Measurements from ENCODE around the gene CELA3A. TPM values are rescaled to one million over a fixed set of nuclear protein-coding genes. Genes with fewer than 3 reads are reported as not detected.
A peak's percentile ranks its signal among the peaks of the same experiment; 100 is the strongest.

CELA3A gene
- total RNA-seq, 1 donor from 2014 or later: not detected

DNA sequence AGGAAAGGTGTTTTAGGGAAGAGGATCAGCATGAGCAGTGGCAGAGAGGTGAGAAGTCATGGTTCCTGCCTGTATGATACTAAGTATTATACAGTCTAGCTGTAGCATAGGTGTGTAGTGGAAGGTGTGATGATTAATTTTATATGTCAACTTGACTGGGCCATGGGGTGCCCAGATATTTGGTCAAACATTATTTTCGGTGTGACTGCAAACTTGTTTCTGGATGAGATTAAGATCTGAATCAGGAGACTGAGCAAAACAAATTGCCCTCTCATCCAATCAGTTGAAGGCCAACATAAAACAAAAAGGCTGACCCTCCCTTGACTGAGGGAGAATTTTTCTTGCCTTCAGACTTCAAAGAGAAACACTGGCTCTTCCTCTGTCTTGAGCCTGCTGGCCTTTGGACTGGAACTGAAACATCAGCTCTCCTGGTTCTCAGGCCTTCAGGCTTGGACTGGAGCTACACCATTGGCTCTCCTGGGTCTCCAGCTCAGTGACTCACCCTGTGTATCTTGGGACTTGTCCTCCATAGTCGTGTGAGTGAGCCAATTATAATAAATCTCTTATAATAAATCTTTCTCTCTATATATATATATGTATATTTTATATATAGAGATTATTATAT is 44.3 kb downstream of the CELA3A start:
- H3K9me3 Mint-ChIP-seq: peaks cover 5% of the 10 kb centered on the region
- H3K4me3 Mint-ChIP-seq: no peak overlapping the region
- no peaks in the 10 kb centered on the region for H3K27me3 Mint-ChIP-seq (ENCODE audit: low read depth)
- peaks cover 3% of the 10 kb centered on the region for H3K36me3 Mint-ChIP-seq
- TF ChIP-seq, protein P1, sequence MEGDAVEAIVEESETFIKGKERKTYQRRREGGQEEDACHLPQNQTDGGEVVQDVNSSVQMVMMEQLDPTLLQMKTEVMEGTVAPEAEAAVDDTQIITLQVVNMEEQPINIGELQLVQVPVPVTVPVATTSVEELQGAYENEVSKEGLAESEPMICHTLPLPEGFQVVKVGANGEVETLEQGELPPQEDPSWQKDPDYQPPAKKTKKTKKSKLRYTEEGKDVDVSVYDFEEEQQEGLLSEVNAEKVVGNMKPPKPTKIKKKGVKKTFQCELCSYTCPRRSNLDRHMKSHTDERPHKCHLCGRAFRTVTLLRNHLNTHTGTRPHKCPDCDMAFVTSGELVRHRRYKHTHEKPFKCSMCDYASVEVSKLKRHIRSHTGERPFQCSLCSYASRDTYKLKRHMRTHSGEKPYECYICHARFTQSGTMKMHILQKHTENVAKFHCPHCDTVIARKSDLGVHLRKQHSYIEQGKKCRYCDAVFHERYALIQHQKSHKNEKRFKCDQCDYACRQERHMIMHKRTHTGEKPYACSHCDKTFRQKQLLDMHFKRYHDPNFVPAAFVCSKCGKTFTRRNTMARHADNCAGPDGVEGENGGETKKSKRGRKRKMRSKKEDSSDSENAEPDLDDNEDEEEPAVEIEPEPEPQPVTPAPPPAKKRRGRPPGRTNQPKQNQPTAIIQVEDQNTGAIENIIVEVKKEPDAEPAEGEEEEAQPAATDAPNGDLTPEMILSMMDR (IDR thresholded peaks at IDR 0.05; ENCODE audit: unreplicated experiment): no peak
- peaks cover 30% of the 10 kb centered on the region for H3K4me1 Mint-ChIP-seq
- DNase-seq (ENCODE audit: low spot score in 2 of 2, unreplicated experiment in 2 of 2): no peak
- peak overlapping the region; percentile 91 for H3K27ac Mint-ChIP-seq

DNA sequence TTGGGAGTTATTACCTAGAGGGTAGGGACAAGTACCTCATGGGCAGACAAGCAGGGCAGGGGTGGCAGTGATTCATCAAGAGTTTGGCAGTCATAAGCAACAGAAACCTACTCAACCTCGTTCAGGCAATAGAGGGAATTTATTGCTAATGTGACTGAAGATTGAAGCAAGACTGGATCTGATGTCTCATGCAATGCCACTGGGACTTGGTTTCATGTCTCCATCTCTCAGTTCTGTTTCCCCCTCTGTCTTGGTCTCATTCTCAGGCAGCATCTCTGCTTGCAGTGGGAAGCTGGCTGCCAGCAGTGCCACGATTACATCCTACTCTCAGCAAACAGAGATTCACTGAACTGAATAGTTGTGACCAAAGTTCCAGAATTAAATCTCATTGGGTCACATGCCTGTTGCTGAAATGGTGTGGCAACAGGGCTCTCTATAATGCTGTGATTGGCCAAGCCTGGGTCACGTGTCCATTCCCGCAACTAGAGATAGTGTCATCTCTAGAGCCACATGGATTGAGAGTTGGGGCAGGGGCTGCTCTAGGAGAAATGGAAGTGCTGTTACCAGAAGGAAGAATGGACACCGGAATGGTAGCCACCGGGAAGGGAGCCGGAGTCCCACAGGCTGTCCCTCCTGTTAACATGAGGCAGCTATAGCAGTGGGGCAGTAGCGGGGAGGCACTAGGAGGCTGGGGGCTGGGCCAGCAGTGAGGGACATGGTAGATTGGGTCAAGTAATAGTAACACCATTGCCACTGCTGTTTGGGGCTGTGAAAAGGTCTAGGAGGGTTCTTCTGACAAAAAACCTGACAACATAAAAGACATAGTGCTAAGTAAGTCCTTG is 47.1 kb downstream of the CELA3A start:
- H3K9me3 Mint-ChIP-seq: peaks cover 5% of the 10 kb centered on the region
- peaks cover 15% of the 10 kb centered on the region for H3K4me1 Mint-ChIP-seq
- DNase-seq (ENCODE audit: low spot score in 2 of 2, unreplicated experiment in 2 of 2): no peak
- TF ChIP-seq, protein P1 (IDR thresholded peaks at IDR 0.05; ENCODE audit: unreplicated experiment): no peak
- no peak overlapping the region for H3K4me3 Mint-ChIP-seq
- no peak overlapping the region for H3K27ac Mint-ChIP-seq
- no peaks in the 10 kb centered on the region for H3K27me3 Mint-ChIP-seq (ENCODE audit: low read depth)
- peaks cover 3% of the 10 kb centered on the region for H3K36me3 Mint-ChIP-seq

DNA sequence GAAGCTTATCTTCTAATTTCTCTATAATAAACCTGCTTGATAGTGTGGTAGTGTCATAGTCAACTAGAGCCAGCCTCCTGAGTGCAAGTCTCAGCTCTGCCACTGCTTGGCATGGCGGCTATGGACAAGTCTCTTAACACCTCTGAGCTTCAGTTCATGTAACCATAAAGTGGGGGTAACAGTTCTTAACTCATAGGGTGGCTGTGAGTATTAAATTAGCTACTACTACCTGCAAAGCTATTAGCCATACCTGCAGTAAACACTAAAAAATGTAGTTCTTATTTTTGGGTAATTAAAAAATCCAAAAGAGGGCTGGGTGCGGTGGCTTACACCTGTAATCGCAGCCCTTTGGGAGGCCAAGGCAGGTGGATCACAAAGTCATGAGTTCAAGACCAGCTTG is 48.9 kb downstream of the CELA3A start:
- peaks cover 2% of the 10 kb centered on the region for H3K36me3 Mint-ChIP-seq
- H3K9me3 Mint-ChIP-seq: peaks cover 2% of the 10 kb centered on the region
- H3K4me1 Mint-ChIP-seq: peaks cover 14% of the 10 kb centered on the region
- no peak overlapping the region for H3K27ac Mint-ChIP-seq
- no peaks in the 10 kb centered on the region for H3K27me3 Mint-ChIP-seq (ENCODE audit: low read depth)
- DNase-seq (ENCODE audit: low spot score in 2 of 2, unreplicated experiment in 2 of 2): no peak
- TF ChIP-seq, protein P1 (IDR thresholded peaks at IDR 0.05; ENCODE audit: unreplicated experiment): no peak
- no peak overlapping the region for H3K4me3 Mint-ChIP-seq

DNA sequence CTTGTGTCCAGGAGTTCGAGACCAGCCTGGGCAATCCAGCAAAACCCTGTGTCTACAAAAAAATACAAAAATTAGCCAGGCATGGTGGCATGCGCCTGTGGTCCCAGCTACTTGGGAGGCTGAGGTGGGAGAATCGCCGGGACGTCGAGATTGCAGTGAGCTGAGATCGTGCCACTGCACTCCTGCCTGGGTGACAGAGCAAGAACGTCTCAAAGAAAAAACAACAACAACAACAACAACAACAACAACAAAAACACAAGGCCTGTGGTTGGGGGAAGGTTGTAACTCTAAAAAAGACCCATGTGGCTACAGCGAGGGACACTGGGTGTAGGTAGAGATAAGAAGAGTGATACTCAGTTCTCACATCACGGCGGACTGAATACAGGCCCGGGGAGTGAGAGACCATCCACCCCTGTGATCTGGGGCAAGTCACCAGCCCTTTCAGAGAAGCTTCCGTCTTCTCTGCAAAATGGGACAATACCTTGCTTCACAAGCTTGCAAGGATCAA is 50.2 kb downstream of the CELA3A start:
- H3K27ac Mint-ChIP-seq: peak overlapping the region; percentile 92
- TF ChIP-seq, protein P1 (IDR thresholded peaks at IDR 0.05; ENCODE audit: unreplicated experiment): no peak
- no peak for DNase-seq (ENCODE audit: low spot score in 2 of 2, unreplicated experiment in 2 of 2)
- H3K4me1 Mint-ChIP-seq: peaks cover 22% of the 10 kb centered on the region
- H3K9me3 Mint-ChIP-seq: no peaks in the 10 kb centered on the region
- no peaks in the 10 kb centered on the region for H3K27me3 Mint-ChIP-seq (ENCODE audit: low read depth)
- H3K36me3 Mint-ChIP-seq: no peaks in the 10 kb centered on the region
- H3K4me3 Mint-ChIP-seq: peak overlapping the region; percentile 84

DNA sequence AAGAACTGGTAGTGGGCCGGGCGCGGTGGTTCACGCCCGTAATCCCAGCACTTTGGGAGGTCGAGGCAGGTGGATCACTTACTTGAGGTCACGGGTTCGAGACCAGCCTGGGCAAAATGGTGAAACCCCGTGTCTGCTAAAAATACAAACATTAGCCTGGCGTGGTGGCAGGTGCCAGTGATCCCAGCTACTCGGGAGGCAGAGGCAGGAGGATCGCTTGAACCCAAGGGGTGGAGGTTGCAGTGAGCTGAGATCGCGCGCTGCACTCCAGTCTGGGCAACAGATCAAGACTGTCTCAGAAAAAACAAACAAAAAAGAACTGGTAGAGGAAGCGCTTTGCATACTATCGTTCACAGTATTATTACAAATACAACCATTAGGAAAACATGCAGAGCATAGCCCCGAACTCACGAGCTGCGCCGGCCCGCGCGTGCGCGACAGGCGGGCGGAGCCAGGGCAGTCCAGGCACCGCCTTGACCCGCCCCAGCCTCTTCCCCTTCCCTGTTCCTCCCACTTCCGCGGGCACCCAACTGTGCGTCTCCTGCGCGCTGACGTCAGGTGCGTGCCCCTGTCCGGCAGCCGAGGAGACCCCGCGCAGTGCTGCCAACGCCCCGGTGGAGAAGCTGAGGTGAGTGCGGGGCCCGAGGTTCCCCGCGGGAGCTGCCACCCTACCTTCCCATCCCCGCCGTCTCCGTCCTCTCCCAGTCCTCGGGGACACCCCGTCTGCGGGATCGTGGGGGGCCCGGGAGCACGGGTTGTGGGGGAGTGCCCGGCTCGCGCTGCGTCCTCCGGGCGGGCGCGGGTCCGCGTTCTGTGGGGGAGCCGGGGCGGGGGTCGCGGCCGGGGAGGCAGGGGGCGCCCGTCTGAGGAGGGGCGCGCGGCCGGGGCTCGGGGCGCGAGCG is 50.9 kb downstream of the CELA3A start, which contains the start of gene CDC42:
Gene CDC42, plus strand, starts transcription at position 595 of the 902 bp plus-strand sequence. CDS start 25,770 bp downstream, outside the sequence.
- peak within 1 kb of the TSS; percentile 98 for H3K27ac Mint-ChIP-seq
- H3K4me1 Mint-ChIP-seq: peaks cover 28% of the 10 kb centered on the region
- TF ChIP-seq, protein P1 (IDR thresholded peaks at IDR 0.05; ENCODE audit: unreplicated experiment): no peak
- H3K27me3 Mint-ChIP-seq (ENCODE audit: low read depth): no peaks in the 10 kb centered on the region
- H3K4me3 Mint-ChIP-seq: peak within 1 kb of the TSS; percentile 88
- no peaks in the 10 kb centered on the region for H3K36me3 Mint-ChIP-seq
- DNase-seq (ENCODE audit: low spot score in 2 of 2, unreplicated experiment in 2 of 2): peak; percentile 89 to 93
- no peaks in the 10 kb centered on the region for H3K9me3 Mint-ChIP-seq

Measured in mesothelial cell of epicardium (in vitro differentiated cells).